ENCODE results near the gene SLC39A10. TPM values are rescaled to one million over a fixed set of nuclear protein-coding genes. Genes with fewer than 3 reads are reported as not detected.

Gene SLC39A10
- total RNA-seq, 1 donor from 2014 or later = 52.3 TPM

- no peak overlapping the region for H3K4me3 Mint-ChIP-seq
- intact Hi-C loops (cut with micrococcal nuclease) = no loop called here
- H3K4me1 Mint-ChIP-seq = peaks cover 35% of the 10 kb centered on the region
- POLR2A ChIA-PET = interaction anchor here (1.2 kb wide), 1 partner anchor 32 kb away, joined by 3 read pairs; no protein-coding TSS in a partner anchor
- H3K27ac Mint-ChIP-seq = no peak overlapping the region
- TF ChIP-seq CTCF (IDR thresholded peaks at IDR 0.05) = no peak
- no peaks in the 10 kb centered on the region for H3K9me3 Mint-ChIP-seq
- DNase-seq (no peak), ATAC-seq (ENCODE audit: low read depth) (no peak)
- no peaks in the 10 kb centered on the region for H3K27me3 Mint-ChIP-seq
- CTCF ChIA-PET = no interaction called here
- no peaks in the 10 kb centered on the region for H3K36me3 Mint-ChIP-seq (ENCODE audit: low read depth)
Measured at GRCh38 chr2:195628666-195629065, 28.4 kb upstream of the SLC39A10 start.

GRCh38 chr2:195632856-195633572, 24.0 kb upstream of the SLC39A10 start:
- Mint-ChIP-seq H3K27ac (peak overlapping the region; percentile 81), H3K9me3 (no peaks in the 10 kb centered on the region), H3K4me1 (peaks cover 21% of the 10 kb centered on the region), H3K4me3 (no peak overlapping the region), H3K27me3 (no peaks in the 10 kb centered on the region), H3K36me3 (ENCODE audit: low read depth) (no peaks in the 10 kb centered on the region)
- DNase-seq (no peak), ATAC-seq (ENCODE audit: low read depth) (peak; percentile 50)
- TF ChIP-seq CTCF (IDR thresholded peaks at IDR 0.05) = no peak
- intact Hi-C loops (cut with micrococcal nuclease) = loop anchor here (1.0 to 5.0 kb wide), 3 partner anchors 8 to 36 kb away; no protein-coding TSS in a partner anchor
- POLR2A ChIA-PET = interaction anchor here (0.6 to 3.9 kb wide), 7 partner anchors 17 to 759 kb away, joined by 3 to 40 read pairs (median 4); partner anchors contain the start of gene SLC39A10
- CTCF ChIA-PET = interaction anchor here (0.8 to 2.5 kb wide), 4 partner anchors 13 to 134 kb away, joined by 3 to 10 read pairs (median 6); no protein-coding TSS in a partner anchor

GRCh38 chr2:195633573-195633870, 23.5 kb upstream of the SLC39A10 start:
- POLR2A ChIA-PET = interaction anchor here (0.6 to 3.9 kb wide), 6 partner anchors 17 to 760 kb away, joined by 3 to 40 read pairs (median 6); partner anchors contain the start of gene SLC39A10
- Mint-ChIP-seq H3K4me1 (peaks cover 21% of the 10 kb centered on the region), H3K36me3 (ENCODE audit: low read depth) (no peaks in the 10 kb centered on the region), H3K9me3 (no peaks in the 10 kb centered on the region), H3K4me3 (no peak overlapping the region), H3K27ac (peak overlapping the region; percentile 81), H3K27me3 (no peaks in the 10 kb centered on the region)
- intact Hi-C loops (cut with micrococcal nuclease) = loop anchor here (1.0 to 5.0 kb wide), 3 partner anchors 8 to 36 kb away; no protein-coding TSS in a partner anchor
- no peak for ATAC-seq (ENCODE audit: low read depth)
- CTCF ChIA-PET = interaction anchor here (2.5 kb wide), 1 partner anchor 57 kb away, joined by 10 read pairs; no protein-coding TSS in a partner anchor
- no peak for TF ChIP-seq CTCF (IDR thresholded peaks at IDR 0.05)
- DNase-seq = no peak

GRCh38 chr2:195633974-195634373, 23.1 kb upstream of the SLC39A10 start:
- Mint-ChIP-seq H3K4me1 (peaks cover 21% of the 10 kb centered on the region), H3K36me3 (ENCODE audit: low read depth) (no peaks in the 10 kb centered on the region), H3K27ac (peak overlapping the region; percentile 81), H3K27me3 (no peaks in the 10 kb centered on the region), H3K4me3 (no peak overlapping the region), H3K9me3 (no peaks in the 10 kb centered on the region)
- ChIA-PET CTCF (interaction anchor here (2.5 kb wide), 1 partner anchor 57 kb away, joined by 10 read pairs; no protein-coding TSS in a partner anchor), POLR2A (interaction anchor here (1.0 to 3.9 kb wide), 4 partner anchors 16 to 57 kb away, joined by 3 to 40 read pairs (median 13); partner anchors contain the start of gene SLC39A10)
- no peak for TF ChIP-seq CTCF (IDR thresholded peaks at IDR 0.05)
- ATAC-seq (ENCODE audit: low read depth) (no peak), DNase-seq (no peak)
- intact Hi-C loops (cut with micrococcal nuclease) = loop anchor here (1.0 to 5.0 kb wide), 3 partner anchors 7 to 37 kb away; no protein-coding TSS in a partner anchor

GRCh38 chr2:195636890-195637289, 20.1 kb upstream of the SLC39A10 start:
- no peak overlapping the region for H3K27ac Mint-ChIP-seq
- DNase-seq (no peak), ATAC-seq (ENCODE audit: low read depth) (no peak)
- H3K4me3 Mint-ChIP-seq = no peak overlapping the region
- H3K4me1 Mint-ChIP-seq = peaks cover 18% of the 10 kb centered on the region
- ChIA-PET POLR2A (interaction anchor here (0.8 to 1.6 kb wide), 2 partner anchors 13 to 20 kb away, joined by 9 to 11 read pairs; partner anchors contain the start of gene SLC39A10), CTCF (interaction anchor here (1.0 kb wide), 1 partner anchor 61 kb away, joined by 3 read pairs; no protein-coding TSS in a partner anchor)
- TF ChIP-seq CTCF (IDR thresholded peaks at IDR 0.05) = no peak
- intact Hi-C loops (cut with micrococcal nuclease) = loop anchor here (1.0 kb wide), 1 partner anchor 10 kb away; no protein-coding TSS in a partner anchor
- no peaks in the 10 kb centered on the region for H3K27me3 Mint-ChIP-seq
- no peaks in the 10 kb centered on the region for H3K9me3 Mint-ChIP-seq
- no peaks in the 10 kb centered on the region for H3K36me3 Mint-ChIP-seq (ENCODE audit: low read depth)
